ENCODE data around the gene SMIM45.

Gene SMIM45

DNA sequence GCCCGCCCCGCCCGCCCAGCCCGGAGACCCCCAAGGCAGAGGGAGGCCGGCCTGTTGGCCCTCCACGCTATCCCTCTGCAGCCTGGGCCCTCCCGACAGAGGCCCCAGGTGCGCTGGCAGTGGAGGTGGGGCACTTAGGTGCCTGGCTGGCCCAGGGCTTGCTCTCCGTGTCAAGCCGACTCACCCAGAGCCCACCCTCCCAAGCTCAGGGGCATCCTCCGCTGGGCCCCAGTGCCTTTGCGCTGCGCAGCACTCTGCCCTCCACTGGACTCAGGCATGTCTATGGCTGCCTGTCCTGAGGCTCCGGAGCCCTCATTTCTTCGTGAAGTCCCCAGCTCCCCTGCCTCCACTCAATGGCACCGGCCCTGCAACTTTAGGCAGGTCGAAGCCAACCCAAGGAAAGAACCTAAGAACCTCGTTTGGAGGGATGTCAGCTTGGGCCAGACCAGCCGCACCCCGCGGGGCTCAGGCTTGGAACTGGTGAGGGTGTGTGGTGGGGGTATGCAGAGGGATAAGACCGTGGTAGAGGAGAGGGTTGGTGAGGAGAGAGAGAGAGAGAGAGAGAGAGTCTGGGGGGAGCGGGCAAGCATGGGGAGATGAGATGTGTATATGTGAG is 6.1 kb downstream of the SMIM45 start:
- no peak overlapping the region for H3K27ac ChIP-seq (ENCODE audit: low read depth in 1 of 2, low read length in 2 of 2)
- intact Hi-C loops (cut with micrococcal nuclease): no loop called here
- peak overlapping the region; percentile 77 for H2AFZ ChIP-seq (ENCODE audit: insufficient read depth, low read depth, low read length, poor library complexity, severe bottlenecking)
- TF ChIP-seq, protein P1, sequence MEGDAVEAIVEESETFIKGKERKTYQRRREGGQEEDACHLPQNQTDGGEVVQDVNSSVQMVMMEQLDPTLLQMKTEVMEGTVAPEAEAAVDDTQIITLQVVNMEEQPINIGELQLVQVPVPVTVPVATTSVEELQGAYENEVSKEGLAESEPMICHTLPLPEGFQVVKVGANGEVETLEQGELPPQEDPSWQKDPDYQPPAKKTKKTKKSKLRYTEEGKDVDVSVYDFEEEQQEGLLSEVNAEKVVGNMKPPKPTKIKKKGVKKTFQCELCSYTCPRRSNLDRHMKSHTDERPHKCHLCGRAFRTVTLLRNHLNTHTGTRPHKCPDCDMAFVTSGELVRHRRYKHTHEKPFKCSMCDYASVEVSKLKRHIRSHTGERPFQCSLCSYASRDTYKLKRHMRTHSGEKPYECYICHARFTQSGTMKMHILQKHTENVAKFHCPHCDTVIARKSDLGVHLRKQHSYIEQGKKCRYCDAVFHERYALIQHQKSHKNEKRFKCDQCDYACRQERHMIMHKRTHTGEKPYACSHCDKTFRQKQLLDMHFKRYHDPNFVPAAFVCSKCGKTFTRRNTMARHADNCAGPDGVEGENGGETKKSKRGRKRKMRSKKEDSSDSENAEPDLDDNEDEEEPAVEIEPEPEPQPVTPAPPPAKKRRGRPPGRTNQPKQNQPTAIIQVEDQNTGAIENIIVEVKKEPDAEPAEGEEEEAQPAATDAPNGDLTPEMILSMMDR (IDR thresholded peaks at IDR 0.05): peak; percentile 73
- Mint-ChIP-seq H3K4me1 (peaks cover 4% of the 10 kb centered on the region), H3K27me3 (ENCODE audit: low read depth in 3 of 3) (peaks cover 3 to 25% (median 22%) of the 10 kb centered on the region in 3 donors), H3K9me3 (no peaks in the 10 kb centered on the region), H3K4me3 (peak overlapping the region in 1 of 2 donors; percentile 53), H3K36me3 (no peaks in the 10 kb centered on the region), H3K27ac (peak overlapping the region in 1 of 7 donors; percentile 25)
- no peaks in the 10 kb centered on the region for H3K36me3 ChIP-seq (replicated peaks in 1 of 2; ENCODE audit: control insufficient read depth in 1 of 2, insufficient read depth in 2 of 2, low read length in 2 of 2)
- peaks cover 0 to 8% of the 10 kb centered on the region in 2 donors for H3K27me3 ChIP-seq (ENCODE audit: control insufficient read depth in 2 of 2, insufficient read depth in 2 of 2, low read length in 2 of 2)
- WGBS (ENCODE audit: insufficient coverage): 53% methylated on average over 18 of the region's 23 CpGs
- no peak overlapping the region for H3K9ac ChIP-seq (ENCODE audit: insufficient read depth, low read length, poor library complexity, severe bottlenecking)
- no peak overlapping the region for H3K4me3 ChIP-seq (replicated peaks in 1 of 3; ENCODE audit: low read depth in 2 of 3, low read length in 3 of 3)
- H3K9me3 ChIP-seq (replicated peaks in 1 of 2; ENCODE audit: control insufficient read depth in 1 of 2, insufficient read depth in 1 of 2, low read length in 2 of 2): no peaks in the 10 kb centered on the region
- no peaks in the 10 kb centered on the region for H3K79me2 ChIP-seq (ENCODE audit: insufficient read depth, low read length)
- H3K4me1 ChIP-seq (ENCODE audit: control insufficient read depth in 1 of 2, insufficient read depth in 2 of 2, low read length in 2 of 2): peaks cover 3 to 6% of the 10 kb centered on the region in 2 donors
- DNase-seq: no peak
- H4K20me1 ChIP-seq (ENCODE audit: insufficient read depth, low read length): no peaks in the 10 kb centered on the region
- H3K4me2 ChIP-seq (replicated peaks; ENCODE audit: extremely low read depth, low read length, poor library complexity, severe bottlenecking): peak overlapping the region; percentile 49

DNA sequence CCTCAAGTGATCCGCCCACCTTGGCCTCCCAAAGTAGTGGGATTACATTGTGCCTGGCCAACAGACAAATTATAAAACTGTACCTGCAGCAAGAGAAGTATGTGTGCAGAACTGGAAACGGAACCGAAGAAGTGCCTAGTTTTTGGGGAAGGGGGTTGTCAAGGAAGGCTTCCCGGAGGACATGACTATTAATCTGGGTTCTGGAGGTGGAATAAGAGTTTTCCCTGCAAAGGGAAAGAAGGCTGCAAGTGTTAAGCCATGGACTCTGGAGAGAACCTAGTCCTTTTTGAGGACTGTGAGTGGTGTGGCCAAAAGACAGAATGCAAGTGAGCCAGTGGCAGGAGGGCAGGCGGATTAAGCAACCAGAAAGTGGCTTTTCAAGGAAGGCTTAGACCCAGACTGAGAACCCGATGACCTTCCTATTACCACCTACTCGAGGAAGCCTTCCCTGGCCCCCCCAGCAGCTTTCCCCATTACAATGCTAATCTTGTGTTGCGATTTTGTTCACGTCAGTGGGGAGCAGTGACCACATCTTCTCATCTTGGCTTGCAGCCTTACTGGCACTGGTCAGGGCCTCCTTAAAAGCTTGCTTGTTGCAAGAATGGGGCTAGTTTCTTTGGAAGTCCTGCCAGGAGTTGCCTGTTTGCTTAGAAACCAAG is 11.6 kb downstream of the SMIM45 start:
- H3K79me2 ChIP-seq (ENCODE audit: insufficient read depth, low read length): no peaks in the 10 kb centered on the region
- TF ChIP-seq, protein P1 (IDR thresholded peaks at IDR 0.05): no peak
- H2AFZ ChIP-seq (ENCODE audit: insufficient read depth, low read depth, low read length, poor library complexity, severe bottlenecking): peak overlapping the region; percentile 29
- H3K4me2 ChIP-seq (replicated peaks; ENCODE audit: extremely low read depth, low read length, poor library complexity, severe bottlenecking): no peak overlapping the region
- H4K20me1 ChIP-seq (ENCODE audit: insufficient read depth, low read length): no peaks in the 10 kb centered on the region
- DNase-seq: no peak
- H3K4me1 ChIP-seq (ENCODE audit: control insufficient read depth in 1 of 2, insufficient read depth in 2 of 2, low read length in 2 of 2): no peaks in the 10 kb centered on the region
- no peak overlapping the region for H3K9ac ChIP-seq (ENCODE audit: insufficient read depth, low read length, poor library complexity, severe bottlenecking)
- Mint-ChIP-seq H3K4me1 (no peaks in the 10 kb centered on the region), H3K4me3 (no peak overlapping the region), H3K27me3 (ENCODE audit: low read depth in 3 of 3) (peaks cover 5 to 23% (median 17%) of the 10 kb centered on the region in 3 donors), H3K9me3 (peaks cover 0 to 3% (median 0%) of the 10 kb centered on the region in 7 donors), H3K27ac (no peak overlapping the region), H3K36me3 (no peaks in the 10 kb centered on the region)
- WGBS (ENCODE audit: insufficient coverage): 78% methylated on average over 8 of the region's 9 CpGs
- no peak overlapping the region for H3K27ac ChIP-seq (ENCODE audit: low read depth in 1 of 2, low read length in 2 of 2)
- no peaks in the 10 kb centered on the region for H3K9me3 ChIP-seq (replicated peaks in 1 of 2; ENCODE audit: control insufficient read depth in 1 of 2, insufficient read depth in 1 of 2, low read length in 2 of 2)
- H3K27me3 ChIP-seq (ENCODE audit: control insufficient read depth in 2 of 2, insufficient read depth in 2 of 2, low read length in 2 of 2): no peaks in the 10 kb centered on the region
- intact Hi-C loops (cut with micrococcal nuclease): no loop called here
- no peak overlapping the region for H3K4me3 ChIP-seq (replicated peaks in 1 of 3; ENCODE audit: low read depth in 2 of 3, low read length in 3 of 3)
- H3K36me3 ChIP-seq (replicated peaks in 1 of 2; ENCODE audit: control insufficient read depth in 1 of 2, insufficient read depth in 2 of 2, low read length in 2 of 2): no peaks in the 10 kb centered on the region
